ENCODE data around the gene RAB14. TPM values are rescaled to one million over a fixed set of nuclear protein-coding genes. Genes with fewer than 3 reads are reported as not detected.

RAB14 gene
- total RNA-seq, result 10 to 100 TPM; 57.6 to 71.2 TPM

GRCh38 chr9:121201738-121202533 is at the start of gene RAB14:
Gene RAB14 (minus strand): TSS chr9:121201869. CDS start chr9:121193412, 8,457 bp downstream.
- H3K4me1 Mint-ChIP-seq, result peaks cover 59% of the 10 kb centered on the region
- H3K27ac Mint-ChIP-seq, result peak within 1 kb of the TSS; percentile 92
- no peaks in the 10 kb centered on the region for H3K9me3 Mint-ChIP-seq (ENCODE audit: low read depth)
- peaks cover 18% of the 10 kb centered on the region for H3K36me3 Mint-ChIP-seq
- no peaks in the 10 kb centered on the region for H3K27me3 Mint-ChIP-seq
- H3K4me3 Mint-ChIP-seq, result peak within 1 kb of the TSS; percentile 88
- peak; percentile 90 for ATAC-seq
- DNase-seq, result peak; percentile 100
- CTCF ChIA-PET, result interaction anchor here (0.8 to 5.0 kb wide), 8 partner anchors 8 to 201 kb away, joined by 3 to 46 read pairs (median 4); no protein-coding TSS in a partner anchor

- peaks cover 17% of the 10 kb centered on the region for H3K36me3 Mint-ChIP-seq
- H3K4me3 Mint-ChIP-seq, result no peak overlapping the region
- no peaks in the 10 kb centered on the region for H3K4me1 Mint-ChIP-seq
- no peaks in the 10 kb centered on the region for H3K27me3 Mint-ChIP-seq
- ATAC-seq, result no peak
- DNase-seq, result no peak
- no peak overlapping the region for H3K27ac Mint-ChIP-seq
- CTCF ChIA-PET, result no interaction called here
- H3K9me3 Mint-ChIP-seq (ENCODE audit: low read depth), result no peaks in the 10 kb centered on the region
Measured at GRCh38 chr9:121249563-121249962, 47.9 kb upstream of the RAB14 start.

GRCh38 chr9:121246821-121247561 is 45.3 kb upstream of the RAB14 start:
- Mint-ChIP-seq H3K9me3 (ENCODE audit: low read depth) (peaks cover 4% of the 10 kb centered on the region), H3K36me3 (peaks cover 22% of the 10 kb centered on the region), H3K27me3 (no peaks in the 10 kb centered on the region), H3K4me3 (no peak overlapping the region), H3K4me1 (no peaks in the 10 kb centered on the region), H3K27ac (no peak overlapping the region)
- ATAC-seq (no peak), DNase-seq (no peak)
- CTCF ChIA-PET, result interaction anchor here (1.0 kb wide), 1 partner anchor 22 kb away, joined by 3 read pairs; no protein-coding TSS in a partner anchor

DNA sequence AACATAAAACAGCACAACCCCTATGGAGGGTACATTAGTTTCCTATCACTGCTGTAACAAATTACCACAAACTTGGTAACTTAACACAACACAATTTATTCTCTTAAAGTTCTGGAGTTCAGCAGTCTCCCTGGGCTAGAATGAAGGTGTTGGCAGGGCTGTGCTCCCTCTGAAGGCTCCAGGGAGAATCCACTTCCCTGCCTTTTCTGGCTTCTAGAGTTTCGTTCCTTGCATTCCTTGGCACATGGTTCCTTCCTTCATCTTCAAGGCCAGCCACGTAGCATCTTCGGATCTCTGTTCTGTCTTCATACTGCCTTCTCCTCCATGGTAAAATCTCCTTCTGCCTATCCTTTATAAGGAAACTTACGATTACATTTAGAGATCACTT is 41.3 kb upstream of the RAB14 start:
- no peak for DNase-seq
- H3K4me3 Mint-ChIP-seq, result no peak overlapping the region
- no peak for ATAC-seq
- H3K36me3 Mint-ChIP-seq, result peaks cover 18% of the 10 kb centered on the region
- H3K9me3 Mint-ChIP-seq (ENCODE audit: low read depth), result peaks cover 4% of the 10 kb centered on the region
- no peak overlapping the region for H3K27ac Mint-ChIP-seq
- CTCF ChIA-PET, result interaction anchor here (1.0 kb wide), 1 partner anchor 10 kb away, joined by 3 read pairs; no protein-coding TSS in a partner anchor
- no peaks in the 10 kb centered on the region for H3K4me1 Mint-ChIP-seq
- H3K27me3 Mint-ChIP-seq, result no peaks in the 10 kb centered on the region

GRCh38 chr9:121242219-121242958 is 40.7 kb upstream of the RAB14 start:
- H3K27me3 Mint-ChIP-seq, result no peaks in the 10 kb centered on the region
- H3K4me3 Mint-ChIP-seq, result no peak overlapping the region
- H3K27ac Mint-ChIP-seq, result no peak overlapping the region
- H3K4me1 Mint-ChIP-seq, result no peaks in the 10 kb centered on the region
- CTCF ChIA-PET, result interaction anchor here (0.8 kb wide), 1 partner anchor 36 kb away, joined by 3 read pairs; no protein-coding TSS in a partner anchor
- ATAC-seq (no peak), DNase-seq (no peak)
- peaks cover 16% of the 10 kb centered on the region for H3K36me3 Mint-ChIP-seq
- peaks cover 4% of the 10 kb centered on the region for H3K9me3 Mint-ChIP-seq (ENCODE audit: low read depth)

DNA sequence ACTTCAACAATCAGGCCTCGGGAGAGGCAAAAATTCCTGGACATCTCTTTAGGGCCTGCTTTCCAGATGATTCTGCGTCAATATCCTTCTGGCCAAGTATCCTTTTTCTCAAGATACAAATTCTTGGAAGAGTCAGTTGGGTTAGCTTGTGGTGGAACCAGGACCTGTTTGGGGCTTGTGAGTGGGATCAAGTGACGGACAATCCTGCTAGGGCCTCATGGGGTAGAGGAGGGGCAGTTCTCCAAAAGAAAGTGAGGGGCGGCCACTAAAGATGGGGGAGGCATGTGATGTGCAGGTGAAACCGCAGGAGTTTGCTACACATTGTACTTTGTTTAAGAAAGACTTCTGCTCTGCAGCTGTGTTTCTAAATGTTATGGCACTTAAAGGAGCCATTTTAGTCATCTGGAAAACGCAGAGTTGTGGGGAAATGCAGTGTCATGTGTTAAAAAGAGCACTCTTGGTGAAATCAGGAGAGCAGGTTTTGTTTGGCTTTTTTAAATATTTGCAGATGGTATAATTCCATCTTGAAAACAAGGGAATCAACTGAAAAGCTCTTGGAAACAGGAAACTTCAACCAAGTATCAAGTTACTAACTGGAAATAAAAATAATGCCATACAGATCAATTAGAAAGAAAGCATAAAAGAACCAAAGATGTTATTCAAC is 38.9 kb upstream of the RAB14 start:
- H3K27me3 Mint-ChIP-seq, result no peaks in the 10 kb centered on the region
- H3K9me3 Mint-ChIP-seq (ENCODE audit: low read depth), result peaks cover 4% of the 10 kb centered on the region
- H3K4me3 Mint-ChIP-seq, result no peak overlapping the region
- no peak overlapping the region for H3K27ac Mint-ChIP-seq
- no peaks in the 10 kb centered on the region for H3K4me1 Mint-ChIP-seq
- H3K36me3 Mint-ChIP-seq, result peaks cover 14% of the 10 kb centered on the region
- CTCF ChIA-PET, result no interaction called here
- no peak for ATAC-seq
- DNase-seq, result no peak

- CTCF ChIA-PET, result no interaction called here
- H3K4me1 Mint-ChIP-seq, result no peaks in the 10 kb centered on the region
- H3K9me3 Mint-ChIP-seq (ENCODE audit: low read depth), result peaks cover 4% of the 10 kb centered on the region
Measured at GRCh38 chr9:121239851-121240250, 38.2 kb upstream of the RAB14 start.

DNA sequence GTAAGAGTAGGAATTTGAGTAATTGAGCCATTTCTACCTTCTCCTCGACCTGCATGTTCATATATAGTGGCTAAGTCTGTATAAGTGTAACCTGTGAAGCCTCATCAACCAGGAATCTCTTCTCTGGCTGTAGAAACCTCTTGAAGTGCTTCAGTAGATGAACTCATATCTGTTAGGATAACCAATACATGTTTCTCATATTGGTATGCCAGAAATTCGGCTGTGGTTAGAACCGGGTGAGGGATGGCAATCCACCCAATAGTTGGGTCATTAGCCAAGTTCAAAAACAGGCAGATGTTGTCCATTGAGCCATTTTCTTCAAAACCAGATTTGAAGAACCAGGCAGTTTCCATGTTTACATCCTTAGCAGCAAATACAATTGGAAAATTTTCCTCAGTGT is 37.4 kb upstream of the RAB14 start:
- Mint-ChIP-seq H3K27me3 (no peaks in the 10 kb centered on the region), H3K9me3 (ENCODE audit: low read depth) (peaks cover 3% of the 10 kb centered on the region), H3K4me3 (no peak overlapping the region), H3K27ac (no peak overlapping the region), H3K4me1 (peaks cover under 1% of the 10 kb centered on the region), H3K36me3 (peaks cover 12% of the 10 kb centered on the region)
- ATAC-seq (no peak), DNase-seq (no peak)
- CTCF ChIA-PET, result no interaction called here

More at GRCh38 chr9:121239851-121240250, 38.2 kb upstream of the RAB14 start:
- no peak for DNase-seq
- H3K4me3 Mint-ChIP-seq, result no peak overlapping the region
- H3K27me3 Mint-ChIP-seq, result no peaks in the 10 kb centered on the region
- ATAC-seq, result no peak
- H3K27ac Mint-ChIP-seq, result no peak overlapping the region
- H3K36me3 Mint-ChIP-seq, result peaks cover 14% of the 10 kb centered on the region

GRCh38 chr9:121237916-121238315 is 36.2 kb upstream of the RAB14 start:
- Mint-ChIP-seq H3K36me3 (peaks cover 4% of the 10 kb centered on the region), H3K4me3 (no peak overlapping the region), H3K27ac (no peak overlapping the region), H3K9me3 (ENCODE audit: low read depth) (no peaks in the 10 kb centered on the region), H3K27me3 (no peaks in the 10 kb centered on the region), H3K4me1 (peaks cover 1% of the 10 kb centered on the region)
- CTCF ChIA-PET, result no interaction called here
- no peak for ATAC-seq
- DNase-seq, result no peak

DNA sequence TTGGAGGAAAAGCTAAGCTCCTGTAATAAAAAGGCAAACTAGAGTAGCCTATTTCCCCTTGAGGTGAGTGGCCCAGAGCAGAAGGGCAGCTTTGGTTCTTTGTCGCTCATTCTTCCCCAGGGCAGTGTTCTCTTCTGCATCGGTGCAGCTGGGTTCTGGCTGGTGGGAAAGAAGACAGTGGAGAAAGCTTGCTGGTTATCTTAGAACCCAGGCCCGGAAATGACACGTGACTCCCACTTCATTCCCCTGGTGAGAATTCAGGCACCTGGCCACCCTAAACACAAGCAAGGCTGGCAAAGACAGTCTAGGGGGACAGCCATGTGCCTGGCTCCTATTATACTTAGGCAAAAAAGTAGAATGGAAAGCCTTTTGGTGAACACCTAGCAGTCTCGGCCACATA is 33.8 kb upstream of the RAB14 start:
- CTCF ChIA-PET, result interaction anchor here (2.1 kb wide), 1 partner anchor 9 kb away, joined by 4 read pairs; no protein-coding TSS in a partner anchor
- no peaks in the 10 kb centered on the region for H3K27me3 Mint-ChIP-seq
- no peak for ATAC-seq
- no peaks in the 10 kb centered on the region for H3K9me3 Mint-ChIP-seq (ENCODE audit: low read depth)
- H3K27ac Mint-ChIP-seq, result no peak overlapping the region
- DNase-seq, result no peak
- no peak overlapping the region for H3K4me3 Mint-ChIP-seq
- H3K4me1 Mint-ChIP-seq, result peaks cover 1% of the 10 kb centered on the region
- H3K36me3 Mint-ChIP-seq, result peaks cover 2% of the 10 kb centered on the region

DNA sequence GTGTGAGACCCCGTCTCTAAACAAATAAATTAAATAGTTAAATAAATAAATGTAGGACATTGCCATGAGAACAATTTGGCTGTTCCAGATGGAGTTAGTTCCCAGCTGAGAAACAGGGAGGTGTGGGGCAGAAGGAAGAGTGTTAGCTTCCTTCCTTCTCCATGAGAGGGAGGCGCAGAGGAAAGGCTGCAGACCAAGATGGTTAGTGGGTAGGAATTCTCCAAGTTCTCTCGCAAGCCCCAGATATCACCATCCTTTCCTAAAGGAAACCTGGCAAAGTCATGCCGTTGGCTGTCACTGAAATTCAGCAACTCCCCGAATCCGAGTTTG is 33.1 kb upstream of the RAB14 start:
- no peak for DNase-seq
- CTCF ChIA-PET, result interaction anchor here (0.7 to 2.1 kb wide), 3 partner anchors 10 to 22 kb away, joined by 3 to 4 read pairs (median 4); no protein-coding TSS in a partner anchor
- Mint-ChIP-seq H3K27me3 (no peaks in the 10 kb centered on the region), H3K9me3 (ENCODE audit: low read depth) (no peaks in the 10 kb centered on the region), H3K4me1 (peaks cover 1% of the 10 kb centered on the region), H3K4me3 (no peak overlapping the region), H3K27ac (no peak overlapping the region), H3K36me3 (no peaks in the 10 kb centered on the region)
- no peak for ATAC-seq

- CTCF ChIA-PET, result interaction anchor here (0.7 to 2.1 kb wide), 5 partner anchors 10 to 22 kb away, joined by 3 to 5 read pairs (median 4); no protein-coding TSS in a partner anchor
- Mint-ChIP-seq H3K4me3 (no peak overlapping the region), H3K4me1 (peaks cover 1% of the 10 kb centered on the region), H3K36me3 (no peaks in the 10 kb centered on the region), H3K27me3 (no peaks in the 10 kb centered on the region), H3K27ac (no peak overlapping the region), H3K9me3 (ENCODE audit: low read depth) (no peaks in the 10 kb centered on the region)
- DNase-seq (no peak), ATAC-seq (no peak)
Measured at GRCh38 chr9:121233906-121234831, 32.5 kb upstream of the RAB14 start.

Data from activated CD8-positive, alpha-beta memory T cell treated with anti-CD3 and anti-CD28 coated beads, Interleukin-2, amount 10 ng/mL, durations not matched to agents 7 days and 5 days (primary cell).